HFF-Myc (cell line): ENCODE measurements around the gene RAB14.
"Not testable (repeated sequence)": the region's sequence is repeated elsewhere in the genome, so short reads cannot be mapped to it uniquely, and the experiment has no call there.

Experiments used
- DNase-seq: peaks from one replicate; pipeline ENCODE4 v3.0.0-alpha.2; 2011; ENCODE audit warnings: low read depth; ENCODE audit errors: extremely low read depth
- H3K4me3 ChIP-seq: replicated peaks from 2 replicates; pipeline ENCODE4 v1.5.1; 2011; ENCODE audit warnings: low read depth, mild to moderate bottlenecking, control low read depth, low read length
- TF ChIP-seq, protein P1 (sequence below): IDR thresholded peaks from 2 replicates; pipeline ENCODE4 v1.5.1; 2012; ENCODE audit warnings: mild to moderate bottlenecking, low read depth, low read length, control low read depth; ENCODE audit errors: missing control alignments

RAB14 gene

GRCh38 chr9:121135642-121136041 lies 66.0 kb downstream of the RAB14 start:
- no peak for DNase-seq
- TF ChIP-seq, protein P1, sequence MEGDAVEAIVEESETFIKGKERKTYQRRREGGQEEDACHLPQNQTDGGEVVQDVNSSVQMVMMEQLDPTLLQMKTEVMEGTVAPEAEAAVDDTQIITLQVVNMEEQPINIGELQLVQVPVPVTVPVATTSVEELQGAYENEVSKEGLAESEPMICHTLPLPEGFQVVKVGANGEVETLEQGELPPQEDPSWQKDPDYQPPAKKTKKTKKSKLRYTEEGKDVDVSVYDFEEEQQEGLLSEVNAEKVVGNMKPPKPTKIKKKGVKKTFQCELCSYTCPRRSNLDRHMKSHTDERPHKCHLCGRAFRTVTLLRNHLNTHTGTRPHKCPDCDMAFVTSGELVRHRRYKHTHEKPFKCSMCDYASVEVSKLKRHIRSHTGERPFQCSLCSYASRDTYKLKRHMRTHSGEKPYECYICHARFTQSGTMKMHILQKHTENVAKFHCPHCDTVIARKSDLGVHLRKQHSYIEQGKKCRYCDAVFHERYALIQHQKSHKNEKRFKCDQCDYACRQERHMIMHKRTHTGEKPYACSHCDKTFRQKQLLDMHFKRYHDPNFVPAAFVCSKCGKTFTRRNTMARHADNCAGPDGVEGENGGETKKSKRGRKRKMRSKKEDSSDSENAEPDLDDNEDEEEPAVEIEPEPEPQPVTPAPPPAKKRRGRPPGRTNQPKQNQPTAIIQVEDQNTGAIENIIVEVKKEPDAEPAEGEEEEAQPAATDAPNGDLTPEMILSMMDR = no peak
- H3K4me3 ChIP-seq = no peak overlapping the region

DNA sequence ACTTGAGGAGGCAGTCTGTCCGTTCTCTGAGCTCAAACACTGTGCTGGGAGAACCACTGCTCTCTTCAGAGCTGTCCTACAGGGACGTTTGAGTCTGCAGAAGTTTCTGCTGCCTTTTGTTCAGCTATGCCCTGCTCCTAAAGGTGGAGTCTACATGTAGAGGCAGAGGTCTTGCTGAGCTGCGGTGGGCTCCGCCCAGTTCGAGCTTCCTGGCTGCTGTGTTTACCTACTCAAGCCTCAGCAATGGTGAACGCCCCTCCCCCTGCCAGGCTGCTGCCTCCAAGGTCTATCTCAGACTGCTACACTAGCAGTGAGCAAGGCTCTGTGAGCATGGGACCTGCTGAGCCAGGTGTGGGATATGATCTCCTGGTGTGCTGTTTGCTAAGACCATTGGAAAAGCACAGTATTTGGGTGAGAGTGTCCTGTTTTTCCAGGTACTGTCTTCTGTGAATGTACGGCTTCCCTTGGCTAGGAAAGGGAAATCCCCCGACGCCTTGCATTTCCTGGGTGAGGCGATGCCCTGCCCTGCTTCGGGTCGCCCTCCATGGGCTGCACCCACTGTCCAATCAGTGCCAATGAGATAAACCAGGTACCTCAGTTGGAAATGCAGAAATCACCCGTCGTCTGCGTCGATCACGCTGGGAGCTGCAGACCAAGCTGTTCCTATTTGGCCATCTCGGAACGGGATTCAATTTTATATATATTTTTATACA lies 68.4 kb downstream of the RAB14 start:
- no peak overlapping the region for H3K4me3 ChIP-seq
- TF ChIP-seq, protein P1 = no peak
- DNase-seq = no peak

DNA sequence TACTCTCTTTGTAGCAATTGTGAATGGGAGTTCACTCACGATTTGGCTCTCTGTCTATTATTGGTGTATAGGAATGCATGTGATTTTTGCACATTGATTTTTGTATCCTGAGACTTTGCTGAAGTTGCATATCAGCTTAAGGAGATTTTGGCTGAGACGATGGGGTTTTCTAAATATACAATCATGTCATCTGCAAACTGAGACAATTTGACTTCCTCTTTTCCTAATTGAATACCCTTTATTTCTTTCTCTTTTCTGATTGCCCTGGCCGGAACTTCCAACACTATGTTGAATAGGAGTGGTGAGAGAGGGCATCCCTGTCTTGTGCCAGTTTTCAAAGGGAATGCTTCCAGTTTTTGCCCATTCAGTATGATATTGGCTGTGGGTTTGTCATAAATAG lies 72.3 kb downstream of the RAB14 start:
- H3K4me3 ChIP-seq, DNase-seq: not testable (repeated sequence)
